Measurements from ENCODE around the gene CRABP1. TPM values are rescaled to one million over a fixed set of nuclear protein-coding genes. Genes with fewer than 3 reads are reported as not detected.

Gene CRABP1
- total RNA-seq, 1 experiment from 2014 or later: 864 TPM

DNA sequence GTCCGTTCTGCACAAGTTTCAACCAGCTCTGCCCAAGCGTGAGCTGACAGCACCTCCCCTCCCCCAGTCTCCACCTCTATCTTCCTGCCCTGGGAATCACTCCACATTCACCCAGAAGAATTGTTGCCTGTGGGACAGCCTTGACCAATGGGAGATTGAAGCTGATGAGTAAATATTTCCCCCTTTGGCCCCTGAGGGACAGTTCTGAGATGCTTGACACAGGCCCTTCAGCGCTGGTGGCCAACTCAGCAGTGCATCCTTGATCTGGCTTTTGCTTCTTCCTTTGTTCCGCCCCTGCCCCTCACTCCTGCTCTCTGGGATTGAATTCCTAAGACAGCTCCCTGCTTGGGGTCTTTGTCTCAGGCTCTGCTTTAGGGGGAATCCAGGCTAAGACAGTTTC is 27.6 kb upstream of the CRABP1 start:
- Histone ChIP-seq H3K36me3 (replicated peaks; ENCODE audit: control insufficient read depth, insufficient read depth, low read length) (no peaks in the 10 kb centered on the region), H3K4me3 (ENCODE audit: insufficient read depth, low read depth, low read length) (no peak overlapping the region), H3K27me3 (ENCODE audit: control insufficient read depth, insufficient read depth, low read length) (no peaks in the 10 kb centered on the region)
- DNase-seq: peak; percentile 68

DNA sequence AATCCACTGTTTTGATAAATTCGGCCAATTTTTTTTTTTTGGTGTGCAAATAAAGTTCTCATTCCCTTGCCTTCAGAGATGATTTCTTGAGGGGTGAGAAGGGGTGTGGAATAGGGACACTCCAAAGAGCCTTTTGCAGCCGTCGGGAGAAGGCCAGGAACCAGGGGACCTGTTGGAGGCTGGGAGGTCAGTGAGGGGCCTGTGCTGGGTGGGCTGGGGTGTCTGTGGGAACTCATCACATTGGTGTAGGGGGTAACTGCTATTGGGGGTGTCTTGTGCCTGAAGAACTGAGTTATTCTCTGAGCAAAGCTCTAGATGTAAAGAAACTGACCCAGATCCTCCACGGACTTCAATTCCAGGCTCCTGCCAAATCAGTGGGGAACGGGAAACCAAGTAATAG is 27.2 kb upstream of the CRABP1 start:
- no peaks in the 10 kb centered on the region for H3K36me3 ChIP-seq (replicated peaks; ENCODE audit: control insufficient read depth, insufficient read depth, low read length)
- H3K27me3 ChIP-seq (ENCODE audit: control insufficient read depth, insufficient read depth, low read length): no peaks in the 10 kb centered on the region
- DNase-seq: no peak

DNA sequence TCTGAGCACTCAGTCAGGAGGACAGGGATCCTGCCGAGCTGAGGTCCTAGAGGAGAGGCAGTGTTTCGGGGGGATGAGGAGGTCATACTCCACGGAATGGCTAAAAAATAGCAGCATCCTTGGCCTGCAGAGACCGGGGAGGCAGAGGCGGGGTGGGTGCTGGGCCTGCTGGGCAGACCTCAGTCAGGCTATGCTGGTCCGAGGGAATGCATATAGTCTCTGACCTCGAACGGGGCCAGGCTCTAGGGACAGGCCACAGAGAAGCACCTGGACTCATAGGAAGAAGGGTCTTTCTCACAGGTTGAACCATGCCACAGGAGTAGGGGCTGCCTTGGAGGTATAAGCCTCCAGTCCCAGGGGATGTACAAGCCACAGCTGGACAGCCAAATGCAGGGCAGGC is 26.8 kb upstream of the CRABP1 start:
- Histone ChIP-seq H3K4me3 (ENCODE audit: insufficient read depth, low read depth, low read length) (no peak overlapping the region), H3K36me3 (replicated peaks; ENCODE audit: control insufficient read depth, insufficient read depth, low read length) (no peaks in the 10 kb centered on the region), H3K27me3 (ENCODE audit: control insufficient read depth, insufficient read depth, low read length) (no peaks in the 10 kb centered on the region)
- DNase-seq: no peak

More for the DNA sequence above, 27.2 kb upstream of the CRABP1 start:
- no peak overlapping the region for H3K4me3 ChIP-seq (ENCODE audit: insufficient read depth, low read depth, low read length)

DNA sequence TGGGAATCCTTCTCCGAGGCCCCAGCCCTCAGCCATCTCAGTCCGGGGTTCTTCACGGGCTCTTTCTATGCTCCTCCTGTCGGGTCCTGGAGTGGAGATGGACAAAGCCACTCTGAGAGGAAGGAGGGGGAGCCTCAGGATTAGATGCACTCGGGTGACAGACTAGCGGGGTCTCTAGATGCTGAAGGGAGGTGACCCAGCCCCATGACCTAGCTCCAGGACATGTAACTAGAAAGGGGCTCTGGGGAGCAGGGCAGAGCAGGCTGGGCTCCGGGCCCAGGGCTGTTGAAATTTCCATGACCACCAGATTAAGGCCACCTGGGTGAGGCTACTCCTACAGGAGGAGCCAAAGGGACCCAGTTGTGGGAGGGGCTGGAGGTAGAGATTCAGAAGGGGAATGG is 26.0 kb upstream of the CRABP1 start:
- peak; percentile 56 for DNase-seq
- Histone ChIP-seq H3K27me3 (ENCODE audit: control insufficient read depth, insufficient read depth, low read length) (no peaks in the 10 kb centered on the region), H3K4me3 (ENCODE audit: insufficient read depth, low read depth, low read length) (no peak overlapping the region), H3K36me3 (replicated peaks; ENCODE audit: control insufficient read depth, insufficient read depth, low read length) (no peaks in the 10 kb centered on the region)

DNA sequence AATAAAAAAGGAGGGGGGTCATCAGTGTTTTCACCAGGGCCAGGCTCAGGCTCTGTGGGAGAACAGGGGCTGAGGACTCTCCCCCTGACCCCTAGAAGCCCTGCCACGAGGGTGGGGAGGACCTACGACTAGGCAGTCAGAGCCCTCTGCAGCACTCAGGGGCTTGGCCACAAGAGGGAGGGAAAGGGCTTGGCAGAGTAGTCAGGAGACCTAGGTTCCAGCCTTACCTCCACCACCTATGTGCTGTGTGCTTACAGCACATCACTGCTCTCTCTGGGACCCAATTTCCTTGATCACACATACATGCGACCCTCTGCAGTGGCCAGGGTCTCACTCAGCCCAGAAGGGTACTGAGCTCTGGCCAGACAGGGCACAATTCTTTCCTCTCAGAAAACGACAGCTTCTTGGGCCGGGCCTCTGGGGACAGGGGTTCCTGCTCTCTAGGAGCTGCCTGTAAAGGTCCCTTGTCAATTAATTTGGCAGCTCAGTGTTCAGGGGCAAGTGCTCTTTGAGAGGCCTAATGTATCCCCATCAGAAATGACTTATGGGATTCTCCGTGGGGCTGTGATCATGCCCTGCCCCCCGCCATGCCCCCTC is 24.4 kb upstream of the CRABP1 start:
- H3K36me3 ChIP-seq (replicated peaks; ENCODE audit: control insufficient read depth, insufficient read depth, low read length): no peaks in the 10 kb centered on the region
- H3K27me3 ChIP-seq (ENCODE audit: control insufficient read depth, insufficient read depth, low read length): no peaks in the 10 kb centered on the region
- peak; percentile 88 for DNase-seq

DNA sequence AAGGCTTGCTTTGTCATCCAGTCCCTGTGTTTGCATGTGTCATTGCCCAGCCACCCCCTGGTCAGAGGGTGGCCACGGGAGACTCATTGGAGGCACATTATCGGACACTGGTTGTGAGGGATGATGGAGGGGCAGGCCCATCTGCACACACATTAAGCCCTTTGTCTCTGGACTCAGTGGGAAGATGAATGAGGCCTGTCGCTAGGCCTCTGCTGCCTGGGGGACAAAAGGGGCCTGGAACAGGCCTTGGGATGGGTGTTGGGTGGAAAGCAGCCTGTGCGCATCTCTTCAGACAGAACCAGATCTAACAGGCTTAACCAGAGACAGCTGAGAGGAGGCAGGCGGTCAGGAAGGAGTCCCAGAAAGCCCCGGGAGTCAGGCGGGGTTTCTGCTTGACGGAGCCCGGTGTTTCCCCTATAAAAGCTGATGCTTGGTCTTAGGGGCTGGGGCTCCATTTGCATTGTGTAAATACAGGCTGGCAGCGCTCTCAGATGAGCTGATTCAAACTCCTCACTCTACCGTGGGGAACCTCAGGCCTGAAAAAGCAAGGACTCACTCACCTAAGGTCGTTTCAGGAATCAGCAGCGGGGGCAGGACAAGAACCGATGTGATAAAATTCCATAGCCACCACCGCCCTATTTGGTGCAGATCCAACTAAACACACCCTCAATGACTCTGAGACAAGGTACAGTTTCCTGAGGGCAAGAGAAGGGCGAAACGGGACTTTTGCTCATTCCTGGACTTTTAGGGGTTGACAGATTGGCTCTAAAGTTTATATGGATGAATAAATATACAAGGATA is 23.7 kb upstream of the CRABP1 start:
- Histone ChIP-seq H3K27me3 (ENCODE audit: control insufficient read depth, insufficient read depth, low read length) (no peaks in the 10 kb centered on the region), H3K36me3 (replicated peaks; ENCODE audit: control insufficient read depth, insufficient read depth, low read length) (no peaks in the 10 kb centered on the region), H3K4me3 (ENCODE audit: insufficient read depth, low read depth, low read length) (no peak overlapping the region)
- peak; percentile 80 for DNase-seq

More for the DNA sequence above, 24.4 kb upstream of the CRABP1 start:
- H3K4me3 ChIP-seq (ENCODE audit: insufficient read depth, low read depth, low read length): no peak overlapping the region

DNA sequence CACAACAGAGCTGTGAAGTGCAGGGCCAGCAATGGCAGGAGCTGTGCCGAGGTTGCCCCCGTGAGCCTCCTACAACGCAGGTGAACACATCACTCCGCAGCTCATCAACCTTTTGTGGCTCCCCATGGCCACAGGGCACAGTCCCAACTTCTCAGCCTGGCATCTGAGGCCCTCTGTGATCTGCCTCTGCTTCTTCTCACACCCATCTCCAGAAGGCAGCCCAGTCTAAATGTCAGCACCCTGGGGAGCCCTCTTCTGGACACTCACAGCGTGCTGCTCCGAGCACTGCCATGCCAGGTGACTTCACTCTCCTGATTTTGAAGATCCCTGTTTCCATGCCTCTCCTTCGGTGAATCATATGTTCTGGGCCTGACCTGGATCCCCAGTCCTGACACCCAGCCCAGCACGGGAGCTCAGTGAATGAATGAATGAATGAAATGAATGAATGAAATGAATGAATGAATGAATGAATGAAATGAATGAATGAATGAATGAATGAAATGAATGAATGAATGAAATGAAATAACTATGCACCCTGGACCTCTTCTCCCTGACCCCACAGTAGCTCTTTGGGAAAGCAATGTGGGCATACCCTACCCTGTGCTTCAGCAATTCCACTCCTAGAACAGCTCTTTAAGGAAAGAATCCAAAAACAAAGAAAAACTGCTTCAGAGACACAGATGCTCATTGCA is 22.9 kb upstream of the CRABP1 start:
- DNase-seq: no peak
- no peaks in the 10 kb centered on the region for H3K27me3 ChIP-seq (ENCODE audit: control insufficient read depth, insufficient read depth, low read length)
- no peak overlapping the region for H3K4me3 ChIP-seq (ENCODE audit: insufficient read depth, low read depth, low read length)
- H3K36me3 ChIP-seq (replicated peaks; ENCODE audit: control insufficient read depth, insufficient read depth, low read length): no peaks in the 10 kb centered on the region

DNA sequence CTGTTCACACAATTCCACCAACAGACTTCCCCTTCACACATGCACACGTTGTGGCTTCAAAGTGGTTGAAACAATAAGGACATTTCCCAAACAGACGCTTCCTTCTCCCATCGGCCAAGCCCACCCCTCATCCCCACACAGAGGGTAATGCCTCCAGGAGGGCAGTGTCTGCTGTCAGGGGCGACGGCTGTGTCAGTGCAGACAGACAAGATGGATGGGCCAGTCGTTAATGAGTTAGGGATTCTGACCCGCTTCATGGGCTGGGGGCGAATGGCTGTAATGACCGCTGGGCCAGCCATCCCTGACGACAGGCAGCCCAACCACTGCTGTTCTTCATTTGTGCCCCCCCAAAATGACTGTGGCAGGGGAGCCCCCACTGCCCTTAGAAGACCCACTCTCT is 20.6 kb upstream of the CRABP1 start:
- no peak for DNase-seq
- no peak overlapping the region for H3K4me3 ChIP-seq (ENCODE audit: insufficient read depth, low read depth, low read length)
- no peaks in the 10 kb centered on the region for H3K36me3 ChIP-seq (replicated peaks; ENCODE audit: control insufficient read depth, insufficient read depth, low read length)
- no peaks in the 10 kb centered on the region for H3K27me3 ChIP-seq (ENCODE audit: control insufficient read depth, insufficient read depth, low read length)

DNA sequence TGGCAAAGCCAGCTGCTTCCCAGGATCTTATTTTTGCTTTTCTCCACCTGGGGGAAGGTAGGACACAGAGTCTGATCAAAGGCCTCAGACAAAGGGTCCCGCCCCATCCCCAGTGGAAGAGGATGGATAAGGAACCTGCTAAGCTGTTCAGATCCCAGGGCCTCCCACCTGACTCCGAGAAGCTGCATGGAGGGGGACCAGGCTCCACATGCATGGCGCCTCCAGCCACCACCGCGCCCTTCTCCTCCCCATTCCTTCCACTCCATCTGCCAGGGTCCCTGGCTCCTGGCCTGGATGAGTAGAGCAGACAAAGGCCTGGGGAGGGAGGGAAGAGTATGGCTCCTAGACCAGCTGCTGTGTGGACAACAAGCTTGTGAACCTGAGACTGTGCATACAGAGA is 20.0 kb upstream of the CRABP1 start:
- Histone ChIP-seq H3K36me3 (replicated peaks; ENCODE audit: control insufficient read depth, insufficient read depth, low read length) (no peaks in the 10 kb centered on the region), H3K4me3 (ENCODE audit: insufficient read depth, low read depth, low read length) (no peak overlapping the region), H3K27me3 (ENCODE audit: control insufficient read depth, insufficient read depth, low read length) (no peaks in the 10 kb centered on the region)
- DNase-seq: peak; percentile 39

DNA sequence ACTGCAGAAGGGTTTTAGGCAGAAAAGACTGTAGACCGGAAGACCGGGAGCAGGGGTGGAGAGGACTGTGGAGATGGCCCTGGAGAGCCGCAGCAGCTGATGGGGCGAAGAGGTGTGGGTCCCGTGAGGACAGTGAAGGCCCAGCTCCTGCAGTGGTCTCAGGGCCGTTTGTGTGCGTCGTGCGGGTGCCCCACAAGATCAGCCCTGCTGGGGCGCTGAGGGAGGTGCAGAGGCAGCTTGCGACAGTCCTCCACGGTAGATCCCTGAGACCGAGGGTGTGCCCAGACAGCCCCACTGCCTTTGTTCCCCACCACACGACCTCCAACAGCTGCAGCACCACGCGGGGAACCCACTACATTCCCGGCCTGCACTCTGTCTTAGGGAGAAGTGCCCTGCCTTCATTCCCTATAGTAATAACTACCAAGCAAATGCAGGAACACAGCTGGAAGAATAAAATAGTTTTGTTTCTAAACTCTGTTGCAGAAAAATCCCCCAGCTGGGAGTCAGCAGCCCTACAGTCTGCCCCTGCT is 19.0 kb upstream of the CRABP1 start:
- no peaks in the 10 kb centered on the region for H3K27me3 ChIP-seq (ENCODE audit: control insufficient read depth, insufficient read depth, low read length)
- peak; percentile 62 for DNase-seq
- no peaks in the 10 kb centered on the region for H3K36me3 ChIP-seq (replicated peaks; ENCODE audit: control insufficient read depth, insufficient read depth, low read length)
- no peak overlapping the region for H3K4me3 ChIP-seq (ENCODE audit: insufficient read depth, low read depth, low read length)

DNA sequence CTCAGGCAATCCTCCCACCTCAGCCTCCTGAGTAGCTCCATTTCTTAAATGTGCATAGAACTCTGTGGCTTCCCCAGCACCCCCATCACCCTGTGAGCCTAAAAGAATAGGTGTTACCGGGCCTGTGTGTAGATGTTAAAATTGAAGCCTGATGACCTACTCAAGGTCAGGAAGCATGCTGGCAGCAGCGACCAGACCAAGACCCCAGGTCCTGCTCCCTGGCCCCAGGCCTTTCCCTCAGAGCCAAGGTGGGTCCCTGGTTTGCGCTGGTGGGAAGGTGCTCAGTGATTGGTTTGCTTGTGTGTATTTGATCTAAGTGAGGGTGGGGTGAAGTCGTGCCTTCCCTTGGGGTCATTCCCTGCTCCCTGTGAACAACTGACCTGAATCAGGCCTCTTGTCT is 18.4 kb upstream of the CRABP1 start:
- no peak overlapping the region for H3K4me3 ChIP-seq (ENCODE audit: insufficient read depth, low read depth, low read length)
- peak; percentile 52 for DNase-seq
- no peaks in the 10 kb centered on the region for H3K27me3 ChIP-seq (ENCODE audit: control insufficient read depth, insufficient read depth, low read length)
- no peaks in the 10 kb centered on the region for H3K36me3 ChIP-seq (replicated peaks; ENCODE audit: control insufficient read depth, insufficient read depth, low read length)

DNA sequence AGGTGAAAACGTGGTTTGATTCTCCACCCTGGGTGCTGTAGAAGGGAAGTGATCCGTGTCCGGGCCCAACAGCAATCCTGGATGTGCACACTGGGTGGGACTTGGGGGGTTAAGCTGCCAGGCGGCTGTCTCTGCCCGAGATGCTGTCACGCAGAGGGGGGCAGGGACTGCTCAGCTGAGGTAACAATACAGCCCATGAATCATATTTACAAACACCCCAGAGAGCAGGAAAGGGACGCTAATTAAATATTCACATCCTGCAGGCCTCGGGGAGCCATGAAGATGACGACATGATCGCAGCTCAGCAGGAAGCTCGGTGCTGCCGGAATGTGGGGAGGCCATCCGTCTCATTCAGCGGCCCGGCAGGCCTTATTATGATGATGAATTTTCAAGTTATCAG is 17.9 kb upstream of the CRABP1 start:
- Histone ChIP-seq H3K27me3 (ENCODE audit: control insufficient read depth, insufficient read depth, low read length) (no peaks in the 10 kb centered on the region), H3K36me3 (replicated peaks; ENCODE audit: control insufficient read depth, insufficient read depth, low read length) (no peaks in the 10 kb centered on the region), H3K4me3 (ENCODE audit: insufficient read depth, low read depth, low read length) (no peak overlapping the region)
- peak; percentile 76 for DNase-seq

DNA sequence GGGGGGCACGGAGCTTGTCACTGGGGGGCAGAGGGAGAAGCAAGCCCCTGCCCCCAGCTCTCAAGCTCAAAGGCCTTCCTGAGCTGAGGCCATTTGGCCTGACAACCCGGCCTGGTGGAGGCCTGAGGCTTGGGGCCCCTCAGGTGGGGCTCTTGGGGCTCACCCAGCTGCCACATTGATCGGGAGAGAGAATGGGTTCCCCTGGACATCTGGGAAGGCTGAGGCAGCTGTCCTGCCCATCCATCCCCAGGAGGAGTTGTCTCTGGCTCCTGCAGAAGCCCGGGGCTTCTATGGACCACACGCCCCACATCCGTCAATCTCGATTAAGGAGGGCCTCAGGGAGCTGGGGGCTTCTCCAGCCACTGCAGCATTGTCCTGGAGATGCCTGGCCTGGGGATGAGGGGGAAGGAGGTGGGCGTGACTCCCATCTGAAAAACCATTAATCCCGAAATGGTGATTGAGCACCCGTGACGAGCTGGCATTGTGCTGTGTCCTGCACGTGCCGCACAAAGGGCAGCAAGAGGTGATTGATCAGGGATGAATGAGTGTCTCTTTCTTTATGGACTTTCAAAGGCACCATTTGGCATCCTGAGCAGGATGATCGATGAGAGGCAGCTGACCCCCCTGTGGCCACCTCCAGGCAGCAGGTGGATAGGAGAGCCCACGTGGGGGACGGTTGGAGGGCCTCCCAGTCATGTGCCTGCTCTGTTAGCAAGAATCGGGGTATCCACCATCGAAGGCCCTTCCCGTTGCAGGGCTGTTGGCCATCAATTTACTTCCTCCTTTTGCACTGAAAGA is 17.2 kb upstream of the CRABP1 start:
- peak; percentile 56 for DNase-seq
- Histone ChIP-seq H3K4me3 (ENCODE audit: insufficient read depth, low read depth, low read length) (no peak overlapping the region), H3K36me3 (replicated peaks; ENCODE audit: control insufficient read depth, insufficient read depth, low read length) (no peaks in the 10 kb centered on the region), H3K27me3 (ENCODE audit: control insufficient read depth, insufficient read depth, low read length) (no peaks in the 10 kb centered on the region)

DNA sequence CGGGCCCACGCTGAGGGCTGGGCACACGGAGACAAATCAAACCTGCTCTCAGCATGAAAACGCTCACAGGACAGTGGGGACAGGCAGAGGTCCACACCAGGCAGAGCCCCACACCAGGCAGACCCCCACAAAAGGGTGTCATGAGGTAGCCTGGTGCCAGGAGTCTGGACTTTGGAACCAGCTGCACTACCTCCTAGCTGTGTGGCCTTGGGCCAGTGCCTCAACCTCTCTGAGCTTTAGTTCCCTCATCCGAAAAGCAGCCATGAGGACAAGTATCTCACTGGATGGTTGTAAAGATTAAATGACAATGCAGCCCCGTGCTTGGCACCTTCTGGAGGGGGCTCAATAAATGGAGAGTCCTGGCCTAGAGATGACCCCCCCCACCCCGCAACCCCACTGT is 16.5 kb upstream of the CRABP1 start:
- DNase-seq: no peak
- H3K27me3 ChIP-seq (ENCODE audit: control insufficient read depth, insufficient read depth, low read length): no peaks in the 10 kb centered on the region
- H3K36me3 ChIP-seq (replicated peaks; ENCODE audit: control insufficient read depth, insufficient read depth, low read length): no peaks in the 10 kb centered on the region
- H3K4me3 ChIP-seq (ENCODE audit: insufficient read depth, low read depth, low read length): no peak overlapping the region
